ENCODE results near the gene BABAM2. TPM values are rescaled to one million over a fixed set of nuclear protein-coding genes. Genes with fewer than 3 reads are reported as not detected.
A peak's percentile ranks its signal among the peaks of the same experiment; 100 is the strongest.

The BABAM2 gene
- total and polyA plus RNA-seq, 9 of the 15 experiments (the other 6 are each of a cell fraction or from before 2014, with no cell fraction given): 10.9 to 37.4 (median 25.6) TPM

GRCh38 chr2:27890924-27891672, 569 bp downstream of the BABAM2 start (continued):
- TF ChIP-seq BRD4 (IDR thresholded peaks at IDR 0.05) (no peak), CEBPB (tag; IDR thresholded peaks at IDR 0.05) (peak; percentile 7; the same call in 1 of the 2 replicates), ZKSCAN1 (IDR thresholded peaks at IDR 0.05; ENCODE audit: low read depth, low read length) (no peak), RCOR1 (IDR thresholded peaks at IDR 0.05; ENCODE audit: borderline replicate concordance in 1 of 2, low read depth in 2 of 2, low read length in 2 of 2) (peak in 1 of 2 experiments; percentile 48; a peak in 2 of 4 replicates), MYBL2 (IDR thresholded peaks at IDR 0.05; ENCODE audit: low read depth) (no peak), MYBL2 (CRISPR knock-in tag; IDR thresholded peaks at IDR 0.05; ENCODE audit: borderline replicate concordance) (no peak), TCF7L2 (IDR thresholded peaks at IDR 0.05; ENCODE audit: low read depth, low read length) (no peak), CBFA2T3 (IDR thresholded peaks at IDR 0.05) (no peak), ARNT (IDR thresholded peaks at IDR 0.05) (peak; percentile 73 to 83; a peak in 2 of 4 replicates), SMARCE1 (IDR thresholded peaks at IDR 0.05) (0 out of 2 replicates have a peak, but pooled peaks have one; percentile 20)
- TF ChIP-seq, protein P1, sequence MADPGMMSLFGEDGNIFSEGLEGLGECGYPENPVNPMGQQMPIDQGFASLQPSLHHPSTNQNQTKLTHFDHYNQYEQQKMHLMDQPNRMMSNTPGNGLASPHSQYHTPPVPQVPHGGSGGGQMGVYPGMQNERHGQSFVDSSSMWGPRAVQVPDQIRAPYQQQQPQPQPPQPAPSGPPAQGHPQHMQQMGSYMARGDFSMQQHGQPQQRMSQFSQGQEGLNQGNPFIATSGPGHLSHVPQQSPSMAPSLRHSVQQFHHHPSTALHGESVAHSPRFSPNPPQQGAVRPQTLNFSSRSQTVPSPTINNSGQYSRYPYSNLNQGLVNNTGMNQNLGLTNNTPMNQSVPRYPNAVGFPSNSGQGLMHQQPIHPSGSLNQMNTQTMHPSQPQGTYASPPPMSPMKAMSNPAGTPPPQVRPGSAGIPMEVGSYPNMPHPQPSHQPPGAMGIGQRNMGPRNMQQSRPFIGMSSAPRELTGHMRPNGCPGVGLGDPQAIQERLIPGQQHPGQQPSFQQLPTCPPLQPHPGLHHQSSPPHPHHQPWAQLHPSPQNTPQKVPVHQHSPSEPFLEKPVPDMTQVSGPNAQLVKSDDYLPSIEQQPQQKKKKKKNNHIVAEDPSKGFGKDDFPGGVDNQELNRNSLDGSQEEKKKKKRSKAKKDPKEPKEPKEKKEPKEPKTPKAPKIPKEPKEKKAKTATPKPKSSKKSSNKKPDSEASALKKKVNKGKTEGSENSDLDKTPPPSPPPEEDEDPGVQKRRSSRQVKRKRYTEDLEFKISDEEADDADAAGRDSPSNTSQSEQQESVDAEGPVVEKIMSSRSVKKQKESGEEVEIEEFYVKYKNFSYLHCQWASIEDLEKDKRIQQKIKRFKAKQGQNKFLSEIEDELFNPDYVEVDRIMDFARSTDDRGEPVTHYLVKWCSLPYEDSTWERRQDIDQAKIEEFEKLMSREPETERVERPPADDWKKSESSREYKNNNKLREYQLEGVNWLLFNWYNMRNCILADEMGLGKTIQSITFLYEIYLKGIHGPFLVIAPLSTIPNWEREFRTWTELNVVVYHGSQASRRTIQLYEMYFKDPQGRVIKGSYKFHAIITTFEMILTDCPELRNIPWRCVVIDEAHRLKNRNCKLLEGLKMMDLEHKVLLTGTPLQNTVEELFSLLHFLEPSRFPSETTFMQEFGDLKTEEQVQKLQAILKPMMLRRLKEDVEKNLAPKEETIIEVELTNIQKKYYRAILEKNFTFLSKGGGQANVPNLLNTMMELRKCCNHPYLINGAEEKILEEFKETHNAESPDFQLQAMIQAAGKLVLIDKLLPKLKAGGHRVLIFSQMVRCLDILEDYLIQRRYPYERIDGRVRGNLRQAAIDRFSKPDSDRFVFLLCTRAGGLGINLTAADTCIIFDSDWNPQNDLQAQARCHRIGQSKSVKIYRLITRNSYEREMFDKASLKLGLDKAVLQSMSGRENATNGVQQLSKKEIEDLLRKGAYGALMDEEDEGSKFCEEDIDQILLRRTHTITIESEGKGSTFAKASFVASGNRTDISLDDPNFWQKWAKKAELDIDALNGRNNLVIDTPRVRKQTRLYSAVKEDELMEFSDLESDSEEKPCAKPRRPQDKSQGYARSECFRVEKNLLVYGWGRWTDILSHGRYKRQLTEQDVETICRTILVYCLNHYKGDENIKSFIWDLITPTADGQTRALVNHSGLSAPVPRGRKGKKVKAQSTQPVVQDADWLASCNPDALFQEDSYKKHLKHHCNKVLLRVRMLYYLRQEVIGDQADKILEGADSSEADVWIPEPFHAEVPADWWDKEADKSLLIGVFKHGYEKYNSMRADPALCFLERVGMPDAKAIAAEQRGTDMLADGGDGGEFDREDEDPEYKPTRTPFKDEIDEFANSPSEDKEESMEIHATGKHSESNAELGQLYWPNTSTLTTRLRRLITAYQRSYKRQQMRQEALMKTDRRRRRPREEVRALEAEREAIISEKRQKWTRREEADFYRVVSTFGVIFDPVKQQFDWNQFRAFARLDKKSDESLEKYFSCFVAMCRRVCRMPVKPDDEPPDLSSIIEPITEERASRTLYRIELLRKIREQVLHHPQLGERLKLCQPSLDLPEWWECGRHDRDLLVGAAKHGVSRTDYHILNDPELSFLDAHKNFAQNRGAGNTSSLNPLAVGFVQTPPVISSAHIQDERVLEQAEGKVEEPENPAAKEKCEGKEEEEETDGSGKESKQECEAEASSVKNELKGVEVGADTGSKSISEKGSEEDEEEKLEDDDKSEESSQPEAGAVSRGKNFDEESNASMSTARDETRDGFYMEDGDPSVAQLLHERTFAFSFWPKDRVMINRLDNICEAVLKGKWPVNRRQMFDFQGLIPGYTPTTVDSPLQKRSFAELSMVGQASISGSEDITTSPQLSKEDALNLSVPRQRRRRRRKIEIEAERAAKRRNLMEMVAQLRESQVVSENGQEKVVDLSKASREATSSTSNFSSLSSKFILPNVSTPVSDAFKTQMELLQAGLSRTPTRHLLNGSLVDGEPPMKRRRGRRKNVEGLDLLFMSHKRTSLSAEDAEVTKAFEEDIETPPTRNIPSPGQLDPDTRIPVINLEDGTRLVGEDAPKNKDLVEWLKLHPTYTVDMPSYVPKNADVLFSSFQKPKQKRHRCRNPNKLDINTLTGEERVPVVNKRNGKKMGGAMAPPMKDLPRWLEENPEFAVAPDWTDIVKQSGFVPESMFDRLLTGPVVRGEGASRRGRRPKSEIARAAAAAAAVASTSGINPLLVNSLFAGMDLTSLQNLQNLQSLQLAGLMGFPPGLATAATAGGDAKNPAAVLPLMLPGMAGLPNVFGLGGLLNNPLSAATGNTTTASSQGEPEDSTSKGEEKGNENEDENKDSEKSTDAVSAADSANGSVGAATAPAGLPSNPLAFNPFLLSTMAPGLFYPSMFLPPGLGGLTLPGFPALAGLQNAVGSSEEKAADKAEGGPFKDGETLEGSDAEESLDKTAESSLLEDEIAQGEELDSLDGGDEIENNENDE (IDR thresholded peaks at IDR 0.05; ENCODE audit: low read depth, low read length): no peak
- TF ChIP-seq, protein P2, sequence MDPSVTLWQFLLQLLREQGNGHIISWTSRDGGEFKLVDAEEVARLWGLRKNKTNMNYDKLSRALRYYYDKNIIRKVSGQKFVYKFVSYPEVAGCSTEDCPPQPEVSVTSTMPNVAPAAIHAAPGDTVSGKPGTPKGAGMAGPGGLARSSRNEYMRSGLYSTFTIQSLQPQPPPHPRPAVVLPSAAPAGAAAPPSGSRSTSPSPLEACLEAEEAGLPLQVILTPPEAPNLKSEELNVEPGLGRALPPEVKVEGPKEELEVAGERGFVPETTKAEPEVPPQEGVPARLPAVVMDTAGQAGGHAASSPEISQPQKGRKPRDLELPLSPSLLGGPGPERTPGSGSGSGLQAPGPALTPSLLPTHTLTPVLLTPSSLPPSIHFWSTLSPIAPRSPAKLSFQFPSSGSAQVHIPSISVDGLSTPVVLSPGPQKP (CRISPR knock-in tag; IDR thresholded peaks at IDR 0.05): no peak
- TF ChIP-seq, protein P3, sequence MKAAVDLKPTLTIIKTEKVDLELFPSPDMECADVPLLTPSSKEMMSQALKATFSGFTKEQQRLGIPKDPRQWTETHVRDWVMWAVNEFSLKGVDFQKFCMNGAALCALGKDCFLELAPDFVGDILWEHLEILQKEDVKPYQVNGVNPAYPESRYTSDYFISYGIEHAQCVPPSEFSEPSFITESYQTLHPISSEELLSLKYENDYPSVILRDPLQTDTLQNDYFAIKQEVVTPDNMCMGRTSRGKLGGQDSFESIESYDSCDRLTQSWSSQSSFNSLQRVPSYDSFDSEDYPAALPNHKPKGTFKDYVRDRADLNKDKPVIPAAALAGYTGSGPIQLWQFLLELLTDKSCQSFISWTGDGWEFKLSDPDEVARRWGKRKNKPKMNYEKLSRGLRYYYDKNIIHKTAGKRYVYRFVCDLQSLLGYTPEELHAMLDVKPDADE (conservative IDR thresholded peaks at IDR 0.05; ENCODE audit: control insufficient read depth, low read depth, low read length): no peak
